Right lobe of liver (tissue), 6 donors: Measurements from ENCODE around the gene SRPK1. TPM values are rescaled to one million over a fixed set of nuclear protein-coding genes. Genes with fewer than 3 reads are reported as not detected.

ENCODE experiments used
- ATAC-seq, 4 donors: fragments of 200-7000 bp; cut with Tn5 transposase; one replicate each; pipeline ENCODE4 v1.9.1; 2020; ENCODE audit warnings: mild to moderate bottlenecking in 4 of 4, moderate library complexity in 4 of 4
- DNase-seq, 3 donors: peaks; one replicate each; pipeline ENCODE4 v3.0.0-alpha.2; 2020
- H3K27ac ChIP-seq, 3 donors: fragments of 200-600 bp; one replicate each; pipeline ENCODE4 v1.8.0; 2022
- H3K27me3 ChIP-seq, 2 donors: fragments of 200-600 bp; one replicate each; pipeline ENCODE4 v1.8.0; 2022
- H3K36me3 ChIP-seq, 4 donors: fragments of 200-600 bp; sonication (generic) in 1 of 4; one replicate each; pipeline versions ENCODE4 v1.5.1 to v1.8.0; 2017 to 2022; ENCODE audit warnings: control low read depth in 1 of 4
- H3K4me1 ChIP-seq, 4 donors: fragments of 200-600 bp; sonication (generic) in 1 of 4; one replicate each; pipeline versions ENCODE4 v1.5.1 to v1.8.0; 2017 to 2022; ENCODE audit warnings: control low read depth in 1 of 4
- H3K4me3 ChIP-seq, 3 donors: fragments of 200-600 bp; one replicate each; pipeline ENCODE4 v1.8.0; 2022
- H3K9me3 ChIP-seq, 4 donors: fragments of 200-600 bp; sonication (generic) in 1 of 4; one replicate each; pipeline versions ENCODE4 v1.5.1 to v1.8.0; 2017 to 2022; ENCODE audit warnings: control low read depth in 1 of 4
- CTCF ChIP-seq, 4 donors: fragments of 200-600 bp in 3 of 4; fragments of 450-650 bp in 1 of 4; IDR thresholded peaks; one replicate each; pipeline versions ENCODE4 v1.5.1 to v1.8.0; 2016 to 2022; ENCODE audit warnings: antibody characterized with exemption in 4 of 4, mild to moderate bottlenecking in 2 of 4
- POLR2A ChIP-seq: fragments of 450-650 bp; IDR thresholded peaks from one replicate; pipeline ENCODE4 v1.6.1; 2017; ENCODE audit warnings: antibody characterized with exemption, mild to moderate bottlenecking
- WGBS: methylation state at CpG from one replicate; pipeline ENCODE4 v1.1.6; 2018; ENCODE audit warnings: low coverage, low lambda C conversion rate; ENCODE audit not compliant: insufficient coverage; ENCODE audit errors: missing lambda C conversion rate; 5-methylcytosine and 5-hydroxymethylcytosine counted together
- intact Hi-C, 2 donors: fragments of 100-400 bp; cut with DNase I; formaldehyde crosslinking; loops; one replicate each; pipeline versions ENCODE4 v1.11.2 to v1.14.1; 2022
- total RNA-seq, 6 experiments: library from RNA; depleted of rRNA in 2 of 6; stranded (reverse); fragments of >200 nt in 2 of 6; fragmentation: NEBNext Ultra II Directional in 3 of 6; extraction: Animal tissue kit (Norgen Biotek cat#: 25700) in 3 of 6; gene quantifications; one replicate each; pipeline versions ENCODE4 v1.1.0 to v1.2.4, GENCODE V29; 2016 to 2023
- donor health status: DM: no; HTN: yes; CAD: no.
- donor health status: DM: no; HTN: no; CAD: no.
- donor health status: DM: no; HTN: no; CAD: no.
- donor health status: DM: no; HTN: yes; CAD: no.
- donor health status: DM: no; HTN: yes; CAD: no.

SRPK1 gene
- total RNA-seq, 6 experiments from 2014 or later: 18.4 to 64.1 (median 26.4) TPM

GRCh38 chr6:35850208-35850607 lies 70.7 kb downstream of the SRPK1 start:
- Histone ChIP-seq H3K27ac (no peak overlapping the region), H3K27me3 (no peaks in the 10 kb centered on the region), H3K36me3 (peaks cover 0 to 1% (median under 1%) of the 10 kb centered on the region in 4 donors), H3K4me1 (no peaks in the 10 kb centered on the region), H3K4me3 (no peak overlapping the region), H3K9me3 (no peaks in the 10 kb centered on the region)
- ATAC-seq (no peak), DNase-seq (no peak)
- TF ChIP-seq POLR2A: no peak
- TF ChIP-seq CTCF (IDR thresholded peaks at IDR 0.05): no peak
- 84% methylated on average over 2 of the region's 2 CpGs for WGBS
- intact Hi-C loops: no loop called here

GRCh38 chr6:35844290-35844689 lies 76.6 kb downstream of the SRPK1 start:
- no peaks in the 10 kb centered on the region for H3K4me1 ChIP-seq
- peaks cover 0 to 3% (median 0%) of the 10 kb centered on the region in 4 donors for H3K36me3 ChIP-seq
- H3K27ac ChIP-seq: no peak overlapping the region
- H3K4me3 ChIP-seq: no peak overlapping the region
- WGBS: 80% methylated on average over 3 of the region's 3 CpGs
- intact Hi-C loops: no loop called here
- H3K9me3 ChIP-seq: no peaks in the 10 kb centered on the region
- no peak for DNase-seq
- no peaks in the 10 kb centered on the region for H3K27me3 ChIP-seq
- no peak for TF ChIP-seq POLR2A
- TF ChIP-seq CTCF (IDR thresholded peaks at IDR 0.05): no peak
- no peak for ATAC-seq

- H3K27ac ChIP-seq: no peak overlapping the region
- intact Hi-C loops: no loop called here
- ATAC-seq (no peak), DNase-seq (no peak)
- no peaks in the 10 kb centered on the region for H3K9me3 ChIP-seq
- H3K4me3 ChIP-seq: no peak overlapping the region
- no peak for TF ChIP-seq CTCF (IDR thresholded peaks at IDR 0.05)
- TF ChIP-seq POLR2A: no peak
- no peaks in the 10 kb centered on the region for H3K4me1 ChIP-seq
- WGBS: 78% methylated on average over 3 of the region's 3 CpGs
- H3K36me3 ChIP-seq: peaks cover 0 to 5% (median 1%) of the 10 kb centered on the region in 4 donors
- H3K27me3 ChIP-seq: no peaks in the 10 kb centered on the region
Observed at GRCh38 chr6:35842381-35842780, 78.5 kb downstream of the SRPK1 start.

- Histone ChIP-seq H3K27me3 (no peaks in the 10 kb centered on the region), H3K4me1 (no peaks in the 10 kb centered on the region), H3K36me3 (peaks cover 0 to 8% (median 1%) of the 10 kb centered on the region in 4 donors), H3K4me3 (no peak overlapping the region), H3K27ac (no peak overlapping the region), H3K9me3 (no peaks in the 10 kb centered on the region)
- no peak for TF ChIP-seq CTCF (IDR thresholded peaks at IDR 0.05)
- TF ChIP-seq POLR2A: no peak
- ATAC-seq: no peak
- DNase-seq: no peak
- WGBS: no CpG with 5 or more reads among the region's 1 CpG
- intact Hi-C loops: no loop called here
Observed at GRCh38 chr6:35839019-35839418, 81.9 kb downstream of the SRPK1 start.

GRCh38 chr6:35833536-35833935 lies 87.4 kb downstream of the SRPK1 start:
- DNase-seq (no peak), ATAC-seq (peak in 1 of 4 donors; percentile 7)
- H3K36me3 ChIP-seq: peaks cover 0 to 3% (median 0%) of the 10 kb centered on the region in 4 donors
- peaks cover 0 to 24% (median 3%) of the 10 kb centered on the region in 4 donors for H3K4me1 ChIP-seq
- H3K27me3 ChIP-seq: no peaks in the 10 kb centered on the region
- WGBS: 69% methylated on average over 7 of the region's 7 CpGs
- no peak for TF ChIP-seq POLR2A
- TF ChIP-seq CTCF (IDR thresholded peaks at IDR 0.05): no peak
- intact Hi-C loops: no loop called here
- H3K4me3 ChIP-seq: no peak overlapping the region
- H3K9me3 ChIP-seq: no peaks in the 10 kb centered on the region
- H3K27ac ChIP-seq: peak overlapping the region in 1 of 3 donors; percentile 83
